IPS DF 6.9 (cell line): ENCODE results near the gene RP9.

Experiments
- DNase-seq: peaks from one replicate; pipeline ENCODE4 v3.0.0-alpha.2; 2013; ENCODE audit warnings: low read depth, low spot score
- H3K27ac ChIP-seq: one replicate; pipeline ENCODE4 v1.5.1; 2013; ENCODE audit warnings: low read length, control low read depth
- H3K27me3 ChIP-seq: 2 replicates; pipeline ENCODE4 v1.6.1; 2013; ENCODE audit warnings: mild to moderate bottlenecking, low read length; ENCODE audit not compliant: control insufficient read depth, insufficient read depth
- H3K36me3 ChIP-seq: 2 replicates; pipeline ENCODE4 v1.6.1; 2013; ENCODE audit warnings: low read length; ENCODE audit not compliant: control insufficient read depth, insufficient read depth
- H3K4me1 ChIP-seq: 2 replicates; pipeline ENCODE4 v1.6.1; 2013; ENCODE audit warnings: low read length; ENCODE audit not compliant: control insufficient read depth, insufficient read depth
- H3K4me3 ChIP-seq: 2 replicates; pipeline ENCODE4 v1.5.1; 2013; ENCODE audit warnings: mild to moderate bottlenecking, low read length
- H3K9me3 ChIP-seq: 2 replicates; pipeline ENCODE4 v1.6.1; 2013; ENCODE audit warnings: low read length, inconsistent platforms; ENCODE audit not compliant: control insufficient read depth, insufficient read depth
- WGBS: extraction: QIAGEN DNeasy Blood & Tissue Kit; methylation state at CpG from one replicate; pipeline ENCODE4 v1.1.7; 2013; ENCODE audit warnings: mixed read lengths, missing lambda C conversion rate; ENCODE audit not compliant: insufficient read length, insufficient coverage; 5-methylcytosine and 5-hydroxymethylcytosine counted together

Gene RP9

GRCh38 chr7:33087356-33087755 is 21.8 kb downstream of the RP9 start:
- Histone ChIP-seq H3K4me1 (no peaks in the 10 kb centered on the region), H3K36me3 (no peaks in the 10 kb centered on the region), H3K4me3 (no peak overlapping the region), H3K27me3 (no peaks in the 10 kb centered on the region), H3K27ac (no peak overlapping the region), H3K9me3 (no peaks in the 10 kb centered on the region)
- WGBS = no CpG with 5 or more reads among the region's 2 CpGs
- no peak for DNase-seq

GRCh38 chr7:33079763-33080690 is 29.2 kb downstream of the RP9 start:
- peaks cover 6% of the 10 kb centered on the region for H3K4me1 ChIP-seq
- H3K27me3 ChIP-seq = no peaks in the 10 kb centered on the region
- H3K4me3 ChIP-seq = no peak overlapping the region
- no peak for DNase-seq
- H3K9me3 ChIP-seq = no peaks in the 10 kb centered on the region
- H3K27ac ChIP-seq = no peak overlapping the region
- no peaks in the 10 kb centered on the region for H3K36me3 ChIP-seq
- 100% methylated on average over 1 of the region's 9 CpGs for WGBS

- Histone ChIP-seq H3K36me3 (no peaks in the 10 kb centered on the region), H3K4me3 (no peak overlapping the region), H3K9me3 (no peaks in the 10 kb centered on the region), H3K27me3 (no peaks in the 10 kb centered on the region), H3K4me1 (peaks cover 6% of the 10 kb centered on the region), H3K27ac (no peak overlapping the region)
- no peak for DNase-seq
- no CpG with 5 or more reads among the region's 2 CpGs for WGBS
Measured at GRCh38 chr7:33079096-33079495, 30.1 kb downstream of the RP9 start.

GRCh38 chr7:33076737-33077136 is 32.5 kb downstream of the RP9 start:
- Histone ChIP-seq H3K4me1 (peaks cover 6% of the 10 kb centered on the region), H3K36me3 (no peaks in the 10 kb centered on the region), H3K4me3 (no peak overlapping the region), H3K27me3 (no peaks in the 10 kb centered on the region), H3K27ac (no peak overlapping the region), H3K9me3 (no peaks in the 10 kb centered on the region)
- no CpG with 5 or more reads among the region's 3 CpGs for WGBS
- DNase-seq = no peak

- Histone ChIP-seq H3K4me3 (no peak overlapping the region), H3K9me3 (no peaks in the 10 kb centered on the region), H3K4me1 (peaks cover 6% of the 10 kb centered on the region), H3K36me3 (no peaks in the 10 kb centered on the region), H3K27me3 (no peaks in the 10 kb centered on the region), H3K27ac (no peak overlapping the region)
- WGBS = no CpG with 5 or more reads among the region's 3 CpGs
- DNase-seq = no peak
Measured at GRCh38 chr7:33075818-33076518, 33.2 kb downstream of the RP9 start.

- H3K36me3 ChIP-seq = no peaks in the 10 kb centered on the region
- no peak overlapping the region for H3K4me3 ChIP-seq
- peaks cover 4% of the 10 kb centered on the region; the same call in 1 of the 2 replicates for H3K9me3 ChIP-seq
- DNase-seq = no peak
- no peaks in the 10 kb centered on the region for H3K27me3 ChIP-seq
- no CpG with 5 or more reads among the region's 4 CpGs for WGBS
- H3K4me1 ChIP-seq = no peaks in the 10 kb centered on the region
- no peak overlapping the region for H3K27ac ChIP-seq
Measured at GRCh38 chr7:33073243-33073642, 36.0 kb downstream of the RP9 start.

- WGBS = no CpG with 5 or more reads among the region's 2 CpGs
- no peaks in the 10 kb centered on the region for H3K36me3 ChIP-seq
- no peak overlapping the region for H3K4me3 ChIP-seq
- no peaks in the 10 kb centered on the region for H3K27me3 ChIP-seq
- H3K4me1 ChIP-seq = no peaks in the 10 kb centered on the region
- H3K9me3 ChIP-seq = peaks cover 4% of the 10 kb centered on the region; the same call in 1 of the 2 replicates
- H3K27ac ChIP-seq = no peak overlapping the region
- DNase-seq = no peak
Measured at GRCh38 chr7:33072471-33072870, 36.7 kb downstream of the RP9 start.

- Histone ChIP-seq H3K27me3 (no peaks in the 10 kb centered on the region), H3K9me3 (peaks cover 4% of the 10 kb centered on the region; the same call in 1 of the 2 replicates), H3K4me1 (no peaks in the 10 kb centered on the region), H3K4me3 (no peak overlapping the region), H3K27ac (no peak overlapping the region), H3K36me3 (no peaks in the 10 kb centered on the region)
- no peak for DNase-seq
- WGBS = no CpG with 5 or more reads among the region's 6 CpGs
Measured at GRCh38 chr7:33070831-33071230, 38.4 kb downstream of the RP9 start.

- no peaks in the 10 kb centered on the region for H3K27me3 ChIP-seq
- no CpG with 5 or more reads among the region's 2 CpGs for WGBS
- H3K36me3 ChIP-seq = no peaks in the 10 kb centered on the region
- H3K9me3 ChIP-seq = peaks cover 4% of the 10 kb centered on the region; the same call in 1 of the 2 replicates
- no peak overlapping the region for H3K27ac ChIP-seq
- no peak overlapping the region for H3K4me3 ChIP-seq
- H3K4me1 ChIP-seq = no peaks in the 10 kb centered on the region
- DNase-seq = no peak
Measured at GRCh38 chr7:33070277-33070676, 38.9 kb downstream of the RP9 start.

GRCh38 chr7:33067921-33068320 is 41.3 kb downstream of the RP9 start:
- no peak for DNase-seq
- Histone ChIP-seq H3K4me1 (no peaks in the 10 kb centered on the region), H3K4me3 (no peak overlapping the region), H3K9me3 (peaks cover 4% of the 10 kb centered on the region; the same call in 1 of the 2 replicates), H3K27ac (no peak overlapping the region), H3K27me3 (no peaks in the 10 kb centered on the region), H3K36me3 (no peaks in the 10 kb centered on the region)
- no CpG with 5 or more reads among the region's 1 CpG for WGBS
